NCI-H1092 (cell line): Measurements from ENCODE around the gene GET3.
"Not testable (repeated sequence)": the region's sequence is repeated elsewhere in the genome, so short reads cannot be mapped to it uniquely, and the experiment has no call there.

ENCODE experiments used
- DNase-seq: peaks from one replicate; lab custom pipeline; 2025; lab: John Stamatoyannopoulos, UW

Gene GET3

DNA sequence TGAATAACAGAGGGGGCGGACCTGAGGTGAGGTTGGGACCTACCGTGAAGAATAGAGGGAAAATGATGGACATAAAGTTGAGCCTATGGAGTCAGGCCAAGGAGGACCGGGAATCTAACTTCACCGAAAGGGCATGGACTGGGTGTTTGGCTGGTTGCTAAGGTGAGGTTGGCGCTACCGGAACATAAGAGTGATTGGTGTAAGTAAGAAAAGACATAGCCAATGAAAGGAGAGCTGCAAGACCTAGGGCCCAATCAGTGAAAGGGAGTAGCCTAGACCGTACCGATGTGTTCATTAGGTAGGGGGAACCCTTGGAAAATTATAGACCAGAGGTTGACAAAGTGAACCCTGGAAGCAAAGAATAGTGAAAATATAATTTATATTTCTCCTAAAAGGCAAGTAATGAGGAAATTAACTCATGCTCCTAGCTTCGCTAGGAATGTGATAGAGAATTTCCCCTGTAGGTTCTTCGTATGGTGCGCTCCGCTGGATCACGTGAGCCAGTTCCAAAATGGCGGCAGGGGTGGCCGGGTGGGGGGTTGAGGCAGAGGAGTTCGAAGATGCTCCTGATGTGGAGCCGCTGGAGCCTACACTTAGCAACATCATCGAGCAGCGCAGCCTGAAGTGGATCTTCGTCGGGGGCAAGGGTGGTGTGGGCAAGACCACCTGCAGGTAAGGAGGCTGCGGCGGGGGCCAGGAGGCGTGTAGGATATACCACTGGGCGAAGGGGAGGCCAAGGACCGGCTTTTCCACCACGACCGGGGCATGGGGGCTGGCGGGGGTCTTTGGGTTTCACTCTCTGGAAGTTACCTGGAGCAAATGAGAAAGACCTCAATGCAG lies at the start of gene GET3:
Gene GET3, plus strand, starts transcription at position 503 of the 840 bp plus-strand sequence. Its CDS starts 9 bp downstream, at position 512.
- peak; percentile 99 for DNase-seq

DNA sequence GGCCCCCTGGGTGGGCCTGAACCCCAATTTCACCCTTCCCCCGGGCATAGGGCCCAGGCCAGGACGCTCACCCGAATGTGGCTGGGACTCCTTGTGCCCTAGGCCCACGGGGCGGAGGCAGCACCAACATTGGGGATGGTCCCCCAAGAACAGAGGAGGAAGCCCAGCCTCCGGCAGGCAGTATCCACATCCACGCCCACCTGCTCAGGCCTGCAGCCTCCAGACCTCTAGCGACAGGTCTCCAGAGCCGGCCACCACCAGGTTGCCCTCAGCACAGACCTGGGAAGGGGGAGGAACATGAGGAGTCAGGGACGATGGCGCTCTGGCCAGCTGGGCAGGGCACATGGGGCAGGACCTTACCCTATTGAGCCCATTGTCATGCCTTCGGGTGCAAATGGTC lies 48.3 kb upstream of the GET3 start:
- DNase-seq = no peak

DNA sequence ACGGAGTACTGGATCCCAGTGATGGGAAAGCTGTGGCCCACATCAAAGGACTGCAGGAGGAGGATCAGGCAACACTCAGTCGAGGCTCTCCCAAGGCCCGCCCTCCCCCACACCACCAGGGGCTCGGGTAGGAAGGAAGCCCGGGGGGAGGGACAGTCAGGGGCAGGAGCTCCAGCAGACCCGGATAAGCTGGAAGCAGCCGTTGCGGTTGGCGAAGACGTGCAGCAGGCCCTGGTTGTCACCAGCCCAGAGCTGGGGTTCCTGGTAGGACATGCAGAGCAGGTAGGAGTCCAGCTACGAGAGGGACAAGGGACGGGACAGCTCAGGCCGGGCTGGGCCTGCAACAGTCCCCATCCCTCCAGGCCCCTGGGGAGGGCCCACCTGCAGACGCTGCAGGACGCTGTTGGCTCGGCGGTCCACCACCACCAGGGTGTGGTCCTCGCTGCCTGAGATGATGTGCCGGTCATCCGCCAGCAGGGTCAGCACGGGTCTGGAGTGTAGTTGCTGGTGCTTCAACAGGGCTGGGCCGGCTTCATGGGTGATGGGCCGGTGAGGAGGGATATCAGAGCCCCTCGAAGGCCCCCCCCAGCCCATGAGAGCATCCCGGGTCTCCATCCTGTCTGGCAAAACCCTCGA lies 47.6 kb upstream of the GET3 start:
- no peak for DNase-seq

DNA sequence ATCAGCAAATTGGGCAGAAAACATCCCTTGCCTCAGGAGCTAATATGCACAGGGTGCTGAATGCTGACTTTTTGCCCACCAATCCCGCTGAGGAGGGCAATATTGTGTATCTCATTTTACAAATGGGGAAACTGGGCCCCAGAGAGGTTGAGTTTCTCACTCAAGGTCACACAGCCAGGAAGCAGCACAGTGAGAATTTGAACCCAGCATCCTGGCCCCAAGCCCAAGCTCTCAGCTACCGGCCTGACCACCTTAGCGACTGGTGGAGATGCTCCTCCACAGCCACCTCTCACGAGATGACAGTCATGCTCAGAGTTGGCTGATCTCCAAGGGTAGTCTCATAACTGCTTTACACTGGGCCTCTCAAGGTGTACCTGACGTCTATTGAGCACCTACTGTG lies 44.3 kb upstream of the GET3 start:
- DNase-seq = no peak

DNA sequence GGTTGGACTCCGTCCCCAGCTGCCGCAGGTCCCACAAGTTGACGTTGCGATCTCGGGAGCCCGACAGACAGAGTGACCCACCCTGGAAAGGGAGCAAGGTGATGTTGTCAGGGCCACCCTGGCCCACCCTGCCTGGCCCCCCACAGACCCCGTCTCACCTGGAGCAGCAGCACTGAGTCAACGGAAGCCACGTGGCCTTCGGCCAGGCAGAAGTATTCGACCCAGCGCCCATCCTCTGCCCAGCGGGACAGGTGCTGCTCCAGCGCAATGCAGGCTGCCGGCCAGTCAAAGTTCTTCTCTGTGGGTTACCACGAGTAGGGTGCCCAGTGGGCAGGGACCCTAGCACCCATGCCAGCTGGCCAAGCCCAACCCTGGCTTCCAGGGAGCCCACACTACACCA lies 42.7 kb upstream of the GET3 start:
- DNase-seq = no peak

DNA sequence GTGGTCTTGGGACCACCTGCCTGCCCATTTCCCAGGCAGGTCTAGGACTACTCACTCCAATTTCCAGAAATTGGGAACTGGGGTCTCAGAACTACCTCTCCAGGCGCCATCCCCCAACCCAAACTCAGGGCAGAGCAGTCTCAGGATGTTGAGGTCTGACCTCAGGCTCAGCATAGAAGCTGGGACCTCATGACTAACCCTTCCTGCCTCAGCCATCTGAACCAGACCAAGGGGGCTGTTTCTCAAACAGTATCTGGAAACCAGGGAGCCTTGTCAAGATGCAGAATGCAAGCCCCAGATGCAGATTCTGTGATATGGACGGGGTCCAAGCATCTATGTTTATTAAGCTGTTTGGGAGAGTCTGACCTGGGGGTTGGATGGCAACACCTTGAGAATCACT lies 42.2 kb upstream of the GET3 start:
- no peak for DNase-seq

DNA sequence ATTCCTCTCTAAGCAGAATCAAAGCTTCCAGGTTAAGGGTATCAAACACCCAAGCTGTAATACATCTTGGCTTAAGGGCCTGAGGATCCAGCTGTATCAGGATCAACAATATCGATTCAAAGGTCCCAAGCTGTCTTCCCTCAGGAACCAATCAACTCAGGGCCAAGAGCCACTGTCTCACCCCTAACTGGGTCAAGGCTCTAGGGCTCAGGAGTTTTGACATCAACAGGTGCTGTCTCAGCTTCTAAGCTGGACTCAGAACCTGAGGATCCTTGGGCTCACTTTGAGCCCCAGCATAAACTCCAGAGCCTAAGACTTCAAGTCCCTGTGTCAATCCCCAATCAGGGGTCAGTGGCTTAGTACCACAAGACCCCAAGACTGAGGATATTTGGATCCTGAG lies 41.8 kb upstream of the GET3 start:
- no peak for DNase-seq

DNA sequence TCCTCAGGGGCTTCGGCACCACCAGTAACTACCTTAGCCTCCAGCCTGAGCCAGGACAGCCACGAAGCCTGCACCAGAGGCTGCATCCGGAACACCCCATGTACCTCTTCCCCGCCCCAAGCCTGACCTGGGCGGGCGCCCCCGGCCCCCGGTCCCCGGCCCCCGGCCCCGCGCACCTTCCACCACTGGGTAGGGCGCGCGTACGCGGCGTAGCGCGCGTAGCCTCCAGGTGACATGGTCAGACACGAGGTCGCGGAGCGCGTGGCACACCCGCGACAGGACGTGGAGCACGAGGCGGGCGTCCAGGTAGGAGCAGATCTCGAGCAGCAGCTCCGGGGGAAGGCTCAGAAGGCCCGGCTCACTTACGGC lies 41.3 kb upstream of the GET3 start:
- no peak for DNase-seq

DNA sequence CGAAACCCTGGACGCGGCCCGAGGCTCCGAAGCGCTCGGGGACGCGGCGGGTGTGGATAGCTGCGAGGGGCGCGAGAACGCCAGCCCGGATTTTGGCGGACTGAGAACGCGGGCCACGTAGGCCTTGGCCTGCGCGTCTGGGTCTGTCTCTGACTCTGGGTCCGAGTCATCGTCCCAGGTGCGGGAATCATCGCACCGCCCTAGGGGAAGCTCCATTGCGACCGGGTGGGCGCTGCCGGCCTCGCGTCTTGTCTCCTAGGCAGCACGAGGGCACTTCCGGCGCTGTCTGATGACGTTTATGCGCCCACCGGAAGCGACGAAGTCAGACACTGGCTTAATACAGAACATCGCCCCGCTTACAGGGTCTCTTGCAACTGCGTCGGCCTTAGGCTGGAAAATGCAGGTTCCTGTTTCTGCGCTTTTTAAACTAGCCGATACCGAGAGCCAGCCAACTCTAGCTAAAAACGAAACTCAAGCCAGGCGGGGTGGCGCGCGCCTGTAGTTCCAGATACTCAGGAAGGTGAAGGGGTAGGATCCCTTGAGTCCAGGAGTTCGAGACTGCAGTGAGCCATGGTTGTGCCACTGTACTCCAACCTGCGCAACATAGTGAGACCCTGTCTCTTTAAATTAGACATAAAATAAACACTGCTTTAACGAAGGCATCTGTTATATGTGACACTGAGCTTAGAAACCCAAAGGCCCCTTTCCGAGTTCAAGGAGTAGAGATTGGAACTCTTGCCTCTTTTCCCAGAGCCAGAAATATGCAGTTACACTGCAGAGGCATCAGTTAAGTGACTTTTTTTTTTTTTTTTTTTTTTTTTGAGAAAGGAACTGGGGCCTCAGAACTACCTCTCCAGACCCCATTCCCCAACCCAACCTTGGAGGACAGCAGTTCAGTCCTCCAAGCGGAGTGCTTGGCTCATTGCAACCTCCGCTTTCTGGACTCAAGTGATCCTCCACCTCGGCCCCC lies 40.6 kb upstream of the GET3 start, which contains the start of gene FBXW9:
Gene FBXW9, minus strand, starts transcription at position 266 of the 970 bp plus-strand sequence. Its CDS starts 50 bp downstream, at position 216.
- peak; percentile 94 for DNase-seq

DNA sequence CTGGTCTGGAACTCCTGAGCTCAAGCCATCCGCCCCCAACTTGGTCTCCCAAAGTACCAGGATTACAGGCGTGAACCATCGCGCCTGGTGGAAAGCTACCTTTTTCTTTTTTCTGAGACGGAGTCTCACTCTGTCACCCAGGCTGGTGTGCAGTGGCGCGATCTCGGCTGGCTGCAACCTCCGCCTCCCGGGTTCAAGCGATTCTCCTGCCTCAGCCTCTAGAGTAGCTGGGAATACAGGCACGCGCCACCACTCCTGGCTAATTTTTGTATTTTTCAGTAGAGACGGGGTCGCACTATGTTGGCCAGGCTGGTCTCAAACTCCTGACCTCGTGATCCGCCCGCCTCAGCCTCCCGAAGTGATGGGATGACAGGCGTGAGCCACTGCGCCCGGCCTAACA lies 39.9 kb upstream of the GET3 start:
- DNase-seq = not testable (repeated sequence)

DNA sequence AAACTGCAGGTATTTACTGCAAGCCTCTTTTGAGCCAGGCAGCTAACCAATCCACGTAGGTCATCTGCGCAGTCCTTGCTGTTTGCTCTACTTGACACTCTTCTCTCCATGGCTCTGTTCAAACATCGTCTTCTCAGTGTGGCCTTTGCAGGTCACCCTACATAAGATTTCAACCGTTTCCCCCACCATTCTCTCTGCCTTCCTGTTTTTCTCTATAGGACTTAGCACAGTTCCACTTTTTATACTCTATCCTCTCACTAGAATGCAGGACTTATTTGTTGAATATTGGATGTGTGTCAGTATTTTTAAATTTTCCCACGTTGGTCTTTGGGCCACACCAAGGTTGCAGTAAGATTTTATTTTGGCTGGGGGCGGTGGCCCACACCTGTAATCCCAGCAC lies 39.2 kb upstream of the GET3 start:
- DNase-seq = no peak

DNA sequence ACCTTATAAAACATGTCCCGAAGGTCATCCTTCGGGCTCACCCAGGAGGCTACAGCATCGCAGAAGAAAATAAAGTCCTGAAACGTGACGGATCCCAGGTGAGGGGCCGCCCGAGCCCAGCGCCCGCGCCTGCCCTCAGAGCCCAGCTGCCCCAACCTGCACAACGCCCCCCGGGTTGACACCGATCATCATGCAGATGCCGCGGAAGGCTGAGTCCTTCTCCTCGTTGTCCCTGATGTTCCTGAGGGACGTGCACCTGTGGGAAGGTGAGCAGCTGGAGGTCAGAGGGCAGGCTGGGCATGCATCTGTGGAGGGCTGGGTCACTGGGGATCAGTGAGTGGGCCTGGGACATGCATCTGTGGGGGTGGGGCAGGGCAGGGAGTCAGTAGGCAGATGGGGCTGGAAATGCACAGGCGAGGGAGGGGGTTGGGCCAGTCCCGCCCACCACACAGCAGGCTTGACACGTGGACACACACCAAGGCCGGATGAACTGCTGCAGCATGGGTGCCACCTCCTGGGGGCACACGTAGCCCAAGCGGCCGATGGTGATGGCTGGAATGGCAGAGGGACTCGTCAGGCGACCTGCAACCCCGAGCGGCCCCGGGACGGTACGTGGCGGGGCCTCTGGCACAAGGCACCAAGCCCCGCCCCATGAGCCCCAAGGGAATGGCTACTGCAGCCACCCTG lies 35.6 kb upstream of the GET3 start:
- DNase-seq = no peak

DNA sequence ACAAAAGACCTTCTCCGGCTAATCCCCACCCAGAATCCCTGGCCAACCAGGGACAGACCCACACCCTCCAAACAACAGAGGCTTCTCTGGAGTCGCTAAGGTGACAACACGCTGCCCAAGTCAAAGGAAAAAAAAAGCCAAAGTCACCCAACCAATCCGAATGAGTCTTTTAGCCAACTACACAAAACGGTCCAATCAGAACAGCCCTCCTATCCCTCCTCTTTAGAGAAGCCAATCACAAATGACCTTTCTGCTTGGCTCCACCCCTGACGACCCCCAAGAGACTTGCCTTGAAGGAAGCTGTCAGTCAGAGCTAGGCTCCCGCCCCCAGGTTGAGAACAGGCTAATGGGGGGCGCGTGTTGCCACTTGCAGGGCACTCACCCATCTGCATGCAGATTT lies 34.3 kb upstream of the GET3 start:
- DNase-seq = peak; percentile 20

DNA sequence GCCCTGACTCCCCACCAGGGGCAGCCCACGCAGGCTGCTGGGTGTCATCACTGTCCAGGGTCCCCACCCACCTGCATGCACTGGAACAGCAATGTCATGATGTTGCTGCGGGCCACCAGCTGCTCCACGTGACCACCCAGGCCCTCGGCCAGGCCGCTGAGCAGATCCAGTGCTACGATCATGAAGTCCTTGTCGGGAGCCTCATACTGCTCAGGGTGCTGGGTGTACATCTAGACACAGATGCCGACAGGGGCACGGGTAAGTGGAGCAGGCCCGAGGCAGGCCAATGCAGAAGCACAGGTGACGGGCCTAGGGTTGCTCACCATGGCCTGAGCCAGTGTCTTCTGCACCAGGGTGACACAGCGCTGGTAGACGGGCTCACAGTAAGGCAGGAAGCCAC lies 32.1 kb upstream of the GET3 start:
- DNase-seq = no peak

DNA sequence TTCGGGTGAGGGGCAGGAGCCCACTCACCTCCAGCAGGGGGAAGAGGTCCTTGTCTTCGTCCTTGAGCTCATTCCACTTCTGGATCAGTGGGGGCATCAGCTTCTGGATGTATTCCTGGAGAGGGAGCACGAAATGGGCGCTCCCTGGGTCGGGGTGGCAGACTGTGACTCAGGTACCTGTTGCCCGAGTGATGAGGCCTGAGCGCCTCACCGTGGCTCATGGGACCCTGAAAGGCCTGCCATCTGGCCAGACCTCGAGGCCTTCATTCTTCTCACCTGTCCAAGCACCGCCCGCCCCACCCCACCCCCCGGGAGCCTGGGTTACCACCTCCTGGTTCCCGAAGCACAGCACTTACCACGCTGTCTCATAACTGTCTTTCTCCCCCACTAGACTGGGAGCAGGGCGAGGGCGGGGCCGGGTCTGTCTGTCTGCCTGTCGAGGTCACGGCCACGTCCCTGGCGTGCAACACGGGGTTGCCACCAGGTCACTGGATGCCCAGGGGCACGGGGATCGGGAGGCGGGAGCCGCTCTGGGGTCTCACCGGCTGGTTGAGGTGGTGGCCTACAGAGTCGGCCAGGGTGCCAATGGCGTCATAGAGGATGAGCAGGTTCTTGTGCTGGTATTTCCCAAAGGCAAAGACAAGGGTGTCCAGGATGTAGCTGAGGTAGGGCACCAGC lies 31.5 kb upstream of the GET3 start:
- no peak for DNase-seq

DNA sequence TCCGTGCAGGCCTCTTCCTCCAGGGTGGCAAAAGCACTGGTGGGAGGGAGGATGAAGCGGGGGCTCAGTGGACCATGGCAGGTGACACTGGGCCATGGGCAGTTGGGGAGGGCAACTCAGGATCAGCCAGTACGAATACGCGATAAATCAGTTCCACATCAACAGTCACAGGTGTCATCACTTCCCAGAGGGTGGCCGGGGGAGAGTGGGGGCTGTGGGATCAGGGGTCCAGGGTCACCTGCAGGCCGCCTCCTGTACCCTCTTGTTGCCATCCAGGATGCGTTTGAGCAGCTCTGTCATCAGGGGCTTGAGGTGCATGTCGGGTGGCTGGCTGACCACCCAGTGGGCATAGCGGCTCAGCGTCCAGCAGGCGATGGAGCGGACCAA lies 31.0 kb upstream of the GET3 start:
- DNase-seq = no peak

DNA sequence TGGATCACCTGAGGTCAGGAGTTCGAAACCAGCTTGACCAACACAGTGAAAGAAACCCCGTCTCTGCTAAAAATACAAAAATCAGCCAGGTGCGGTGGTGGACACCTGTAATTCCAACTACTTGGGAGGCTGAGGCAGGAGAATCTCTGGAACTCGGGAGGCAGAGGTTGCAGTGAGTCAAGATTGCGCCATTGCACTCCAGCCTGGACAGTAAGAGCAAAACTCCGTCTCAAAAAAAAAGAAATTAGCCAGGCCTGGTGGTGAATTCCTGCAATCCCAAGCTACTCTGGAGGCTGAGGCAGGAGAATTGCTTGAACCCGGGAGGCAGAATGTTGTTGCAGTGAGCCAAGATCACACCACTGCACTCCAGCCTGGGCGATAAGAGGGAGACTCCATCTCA lies 28.7 kb upstream of the GET3 start:
- no peak for DNase-seq

DNA sequence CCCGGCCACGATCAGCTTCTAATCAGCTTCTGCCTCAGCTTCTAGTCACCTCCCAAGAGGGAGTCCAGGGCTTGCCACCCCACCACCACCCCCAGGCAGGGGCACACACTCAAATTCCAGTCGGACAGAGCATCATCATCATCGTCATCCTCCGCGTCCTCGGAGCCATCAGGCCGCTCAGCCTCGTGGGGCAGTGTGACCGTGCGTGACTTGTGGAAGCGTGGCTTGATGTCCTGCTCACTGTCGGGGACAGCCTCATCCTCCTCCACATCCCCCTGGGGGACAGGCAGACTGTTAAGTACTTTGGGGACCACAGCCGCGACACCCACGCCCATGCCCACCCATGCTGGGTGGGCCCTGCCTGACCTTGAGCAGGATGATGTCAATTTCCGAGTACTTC lies 26.1 kb upstream of the GET3 start:
- no peak for DNase-seq

DNA sequence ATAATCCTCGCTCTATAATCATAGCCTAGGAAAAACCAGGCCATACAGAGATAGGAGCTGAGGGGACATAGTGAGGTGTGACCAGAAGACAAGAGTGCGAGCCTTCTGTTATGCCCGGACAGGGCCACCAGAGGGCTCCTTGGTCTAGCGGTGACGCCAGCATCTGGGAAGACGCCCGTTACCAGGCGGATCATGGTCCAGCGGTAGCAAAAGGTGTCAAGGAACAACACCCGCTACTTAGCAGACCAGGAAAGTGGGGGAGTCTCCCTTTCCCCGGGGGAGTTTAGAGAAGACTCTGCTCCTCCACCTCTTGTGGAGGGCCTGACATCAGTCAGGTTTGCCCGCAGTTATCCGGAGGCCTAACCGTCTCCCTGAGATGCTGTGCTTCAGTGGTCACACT lies 25.2 kb upstream of the GET3 start:
- not testable (repeated sequence) for DNase-seq

DNA sequence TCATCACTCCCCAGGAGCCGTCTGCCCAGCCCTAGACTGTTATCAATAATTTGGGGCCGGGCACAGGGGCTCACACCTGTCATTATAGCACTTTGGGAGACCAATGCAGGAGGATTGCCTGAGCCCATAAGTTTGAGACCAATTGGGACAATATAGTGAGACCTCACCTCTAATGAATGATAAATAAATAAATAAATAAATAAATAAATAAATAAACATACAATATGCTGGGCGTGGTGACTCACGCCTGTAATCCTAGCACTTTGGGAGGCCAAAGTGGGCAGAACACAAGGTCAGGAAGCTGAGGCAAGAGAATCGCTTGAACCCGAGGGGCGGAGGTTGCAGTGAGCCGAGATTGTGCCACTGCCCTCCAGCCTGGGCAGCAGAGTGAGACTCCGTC lies 24.0 kb upstream of the GET3 start:
- DNase-seq = not testable (repeated sequence)

DNA sequence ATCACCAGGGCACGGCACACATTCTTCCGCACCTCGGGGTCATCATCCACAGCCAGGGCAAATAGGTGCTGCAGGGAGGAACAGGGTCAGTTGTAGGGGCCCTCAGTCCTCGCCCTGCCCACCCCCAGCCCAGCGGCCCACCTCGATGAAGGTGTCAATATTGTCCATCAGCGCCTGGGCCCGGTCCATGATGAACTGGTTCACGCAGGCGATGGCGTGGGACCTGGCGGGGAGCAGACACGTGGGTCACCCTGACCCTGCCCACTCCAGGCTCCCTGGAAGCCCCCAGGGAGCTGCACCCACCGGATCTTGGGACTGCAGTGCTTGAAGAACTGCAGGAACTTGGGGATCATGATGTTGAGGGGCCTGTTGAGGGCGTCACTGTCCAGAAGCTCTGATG lies 22.2 kb upstream of the GET3 start:
- no peak for DNase-seq
